A673 (cell line): ENCODE measurements around the gene CCDC83. TPM values are rescaled to one million over a fixed set of nuclear protein-coding genes. Genes with fewer than 3 reads are reported as not detected.
A peak's percentile ranks its signal among the peaks of the same experiment; 100 is the strongest.
"Not testable (repeated sequence)": the region's sequence is repeated elsewhere in the genome, so short reads cannot be mapped to it uniquely, and the experiment has no call there.

Experiments used
- BruUV-seq: library from RNA; stranded (reverse); fragments of 400-500 nt; replicated peaks from 2 replicates; lab custom pipeline; 2021; lab: Mats Ljungman, UMichigan
- CTCF ChIA-PET: fragments of 300-600 bp; sonication (Branson Sonifier 250); formaldehyde crosslinking; loops from one replicate; lab custom pipeline; 2022; ENCODE audit warnings: antibody characterized with exemption; lab: Charles Lee
- POLR2A ChIA-PET: fragments of 300-600 bp; sonication (Branson Sonifier 250); formaldehyde crosslinking; loops from one replicate; lab custom pipeline; 2022; ENCODE audit warnings: antibody characterized with exemption; ENCODE audit not compliant: low non-redundant PET; lab: Charles Lee
- DNase-seq: peaks from one replicate; pipeline ENCODE4 v3.0.0-alpha.2; 2015; ENCODE audit warnings: low spot score
- H3K27ac ChIP-seq: fragments of 200-600 bp; sonication (generic); 2 replicates; pipeline ENCODE4 v1.5.1; 2016; ENCODE audit warnings: mixed run types, low read depth, mild to moderate bottlenecking, mixed read lengths, antibody characterized with exemption, low read length; ENCODE audit not compliant: poor library complexity, severe bottlenecking
- H3K27me3 ChIP-seq: fragments of 200-600 bp; sonication (generic); replicated peaks from 2 replicates; pipeline ENCODE4 v1.6.1; 2017; ENCODE audit warnings: mixed run types, low read depth, mild to moderate bottlenecking, mixed read lengths, antibody characterized with exemption, low read length; ENCODE audit not compliant: insufficient read depth, poor library complexity
- H3K36me3 ChIP-seq: fragments of 200-600 bp; sonication (generic); 2 replicates; pipeline ENCODE4 v1.6.1; 2016; ENCODE audit warnings: mixed run types, mild to moderate bottlenecking, mixed read lengths, antibody characterized with exemption, low read length; ENCODE audit not compliant: insufficient read depth, poor library complexity, severe bottlenecking
- H3K4me1 ChIP-seq: fragments of 200-600 bp; sonication (generic); 2 replicates; pipeline ENCODE4 v1.6.1; 2017; ENCODE audit warnings: mixed run types, mild to moderate bottlenecking, mixed read lengths, antibody characterized with exemption, low read length; ENCODE audit not compliant: insufficient read depth, poor library complexity, severe bottlenecking
- H3K4me3 ChIP-seq: fragments of 200-600 bp; sonication (generic); 2 replicates; pipeline ENCODE4 v1.5.1; 2016; ENCODE audit warnings: low read depth, mixed run types, mild to moderate bottlenecking, mixed read lengths, low read length; ENCODE audit not compliant: poor library complexity, severe bottlenecking
- H3K9me3 ChIP-seq: fragments of 200-600 bp; sonication (generic); 2 replicates; pipeline ENCODE4 v1.6.1; 2016; ENCODE audit warnings: mixed run types, low read depth, mild to moderate bottlenecking, mixed read lengths, antibody characterized with exemption, low read length; ENCODE audit not compliant: poor library complexity, severe bottlenecking
- CTCF ChIP-seq: fragments of 300-800, 200-600 bp; sonication (generic); conservative IDR thresholded peaks from 2 replicates; pipeline ENCODE4 v1.5.1; 2017; ENCODE audit warnings: low read depth, mild to moderate bottlenecking, antibody characterized with exemption, low read length, moderate library complexity, mixed read lengths
- EZH2 ChIP-seq: fragments of 200-600 bp; sonication (generic); IDR thresholded peaks from 2 replicates; pipeline ENCODE4 v1.6.1; 2017; ENCODE audit warnings: borderline replicate concordance, low read depth, mild to moderate bottlenecking, mixed read lengths, antibody characterized with exemption, low read length; ENCODE audit not compliant: poor library complexity, severe bottlenecking
- intact Hi-C: fragments of 100-400 bp; cut with micrococcal nuclease; formaldehyde crosslinking; loops from one replicate; pipeline ENCODE4 v1.10.0; 2022; ENCODE audit not compliant: unreplicated experiment
- total RNA-seq: library from RNA; stranded (reverse); gene quantifications from 2 replicates; pipeline ENCODE4 v1.2.3, GENCODE V29; 2021

CCDC83 gene
- total RNA-seq, 1 experiment from 2014 or later = not detected

- intact Hi-C loops = loop anchor here (2.0 to 10.0 kb wide), 5 partner anchors 259 to 965 kb away; no protein-coding TSS in a partner anchor
- H3K4me3 ChIP-seq = peak overlapping the region; percentile 41
- no peak for TF ChIP-seq CTCF
- TF ChIP-seq EZH2 = no peak
- POLR2A ChIA-PET = no interaction called here
- H3K27me3 ChIP-seq = no peaks in the 10 kb centered on the region
- H3K4me1 ChIP-seq = peaks cover 13% of the 10 kb centered on the region
- H3K27ac ChIP-seq = peak overlapping the region; percentile 70
- H3K9me3 ChIP-seq = no peaks in the 10 kb centered on the region
- TSS peak; percentile 86 for BruUV-seq
- DNase-seq = no peak
- CTCF ChIA-PET = interaction anchor here (0.5 to 1.2 kb wide), 8 partner anchors 226 to 962 kb away, joined by 3 to 7 read pairs (median 5); partner anchors contain the start of gene TMEM126B
- H3K36me3 ChIP-seq = no peaks in the 10 kb centered on the region
These were observed 999 bp upstream of the CCDC83 start for GRCh38 chr11:85854212-85854556.

GRCh38 chr11:85854557-85855340 is 434 bp upstream of the CCDC83 start:
- POLR2A ChIA-PET = no interaction called here
- BruUV-seq = no TSS peak
- intact Hi-C loops = loop anchor here (2.0 to 10.0 kb wide), 6 partner anchors 260 to 964 kb away; no protein-coding TSS in a partner anchor

GRCh38 chr11:85857098-85857497 is 1.9 kb downstream of the CCDC83 start:
- intact Hi-C loops = loop anchor here (5.0 to 10.0 kb wide), 2 partner anchors 335 to 748 kb away; no protein-coding TSS in a partner anchor
- Histone ChIP-seq H3K27me3 (no peaks in the 10 kb centered on the region), H3K4me1 (peaks cover 13% of the 10 kb centered on the region), H3K4me3 (no peak overlapping the region), H3K36me3 (no peaks in the 10 kb centered on the region), H3K9me3 (no peaks in the 10 kb centered on the region), H3K27ac (no peak overlapping the region)
- ChIA-PET POLR2A (no interaction called here), CTCF (no interaction called here)
- TF ChIP-seq CTCF (no peak), EZH2 (no peak)
- BruUV-seq = no TSS peak
- no peak for DNase-seq

More at GRCh38 chr11:85854557-85855340, 434 bp upstream of the CCDC83 start:
- TF ChIP-seq EZH2 (no peak), CTCF (peak; percentile 94)
- peak overlapping the region; percentile 41 for H3K4me3 ChIP-seq
- H3K9me3 ChIP-seq = no peaks in the 10 kb centered on the region
- H3K27ac ChIP-seq = peak overlapping the region; percentile 70
- H3K4me1 ChIP-seq = peaks cover 13% of the 10 kb centered on the region
- CTCF ChIA-PET = interaction anchor here (0.5 to 1.3 kb wide), 13 partner anchors 101 to 962 kb away, joined by 3 to 7 read pairs (median 4); partner anchors contain the start of gene TMEM126B
- peak; percentile 95 for DNase-seq
- no peaks in the 10 kb centered on the region for H3K27me3 ChIP-seq
- no peaks in the 10 kb centered on the region for H3K36me3 ChIP-seq

GRCh38 chr11:85859541-85859940 is 4.4 kb downstream of the CCDC83 start:
- BruUV-seq, H3K36me3 ChIP-seq, H3K27ac ChIP-seq, H3K27me3 ChIP-seq, H3K4me1 ChIP-seq, POLR2A ChIA-PET, H3K4me3 ChIP-seq, H3K9me3 ChIP-seq, DNase-seq: not testable (repeated sequence)
- CTCF ChIA-PET = interaction anchor here (0.7 kb wide), 1 partner anchor 700 kb away, joined by 12 read pairs; no protein-coding TSS in a partner anchor
- intact Hi-C loops = loop anchor here (5.0 to 10.0 kb wide), 2 partner anchors 333 to 745 kb away; no protein-coding TSS in a partner anchor
